ENCODE results near the gene SPATA24. TPM values are rescaled to one million over a fixed set of nuclear protein-coding genes. Genes with fewer than 3 reads are reported as not detected.

SPATA24 gene
- total and polyA plus RNA-seq, 2 of the 8 experiments (the other 6 are each of a cell fraction or from before 2014, with no cell fraction given), result 5.8 to 9.4 TPM

GRCh38 chr5:139410121-139410992, 6.5 kb upstream of the SPATA24 start:
- CTCF ChIA-PET (ENCODE audit: partially characterized antibody), result interaction anchor here (0.6 to 8.2 kb wide), 8 partner anchors 8 to 141 kb away, joined by 3 to 69 read pairs (median 4); no protein-coding TSS in a partner anchor
- Histone ChIP-seq H3K4ac (replicated peaks; ENCODE audit: insufficient read length, low read depth, low read length) (no peak overlapping the region), H3K4me3 (ENCODE audit: extremely low read depth in 1 of 4, insufficient read depth in 2 of 4, low read depth in 3 of 4, low read length in 4 of 4) (no peak overlapping the region), H2BK5ac (ENCODE audit: low read depth, low read length) (no peak overlapping the region), H3K56ac (replicated peaks; ENCODE audit: insufficient read length, low read depth, low read length) (no peak overlapping the region), H3K79me2 (ENCODE audit: control insufficient read depth in 1 of 2, insufficient read depth in 2 of 2, low read length in 2 of 2) (no peaks in the 10 kb centered on the region), H3K9me3 (ENCODE audit: insufficient read depth in 2 of 2, low read depth in 1 of 2, low read length in 1 of 2) (no peaks in the 10 kb centered on the region), H3K27me3 (replicated peaks in 1 of 4; ENCODE audit: control insufficient read depth in 3 of 4, extremely low read depth in 1 of 4, insufficient read depth in 3 of 4, low read length in 3 of 4) (0 out of 7 replicates have a peak, but pooled peaks cover 0 to 4% (median 0%) of the 10 kb centered on the region in 4 experiments), H2AFZ (ENCODE audit: low read length) (no peak overlapping the region), H3K4me1 (replicated peaks in 1 of 4; ENCODE audit: control insufficient read depth in 3 of 4, insufficient read depth in 4 of 4, low read length in 3 of 4) (no peaks in the 10 kb centered on the region), H3K14ac (ENCODE audit: insufficient read length) (no peak overlapping the region), H2AK5ac (ENCODE audit: low read depth, low read length) (no peak overlapping the region), H4K8ac (ENCODE audit: extremely low read depth, insufficient read depth, low read length) (no peak overlapping the region), H3K9ac (replicated peaks in 1 of 4; ENCODE audit: extremely low read depth in 1 of 4, low read depth in 3 of 4, low read length in 3 of 4) (no peak overlapping the region), H4K5ac (ENCODE audit: insufficient read length, low read depth, low read length) (no peak overlapping the region), H4K91ac (replicated peaks; ENCODE audit: insufficient read length, low read length) (no peak overlapping the region), H3K79me1 (ENCODE audit: low read depth, low read length) (no peaks in the 10 kb centered on the region), H2BK15ac (ENCODE audit: low read length) (no peak overlapping the region), H2BK120ac (replicated peaks; ENCODE audit: low read depth, low read length) (no peak overlapping the region), H3K4me2 (ENCODE audit: insufficient read depth in 1 of 2, low read depth in 2 of 2, low read length in 2 of 2) (no peak overlapping the region), H3K23ac (ENCODE audit: insufficient read length) (no peak overlapping the region), H3K23me2 (ENCODE audit: low read depth, low read length) (no peaks in the 10 kb centered on the region), H2BK20ac (ENCODE audit: low read length) (no peak overlapping the region), H4K20me1 (replicated peaks in 1 of 2; ENCODE audit: control insufficient read depth in 1 of 2, insufficient read depth in 2 of 2, low read length in 2 of 2) (no peaks in the 10 kb centered on the region), H3K18ac (ENCODE audit: extremely low read depth, low read length) (no peak overlapping the region), H3K27ac (ENCODE audit: low read depth, low read length) (no peak overlapping the region), H2BK12ac (ENCODE audit: low read depth, low read length) (no peak overlapping the region), H3K36me3 (ENCODE audit: control insufficient read depth in 2 of 4, insufficient read depth in 4 of 4, low read length in 3 of 4) (peaks cover 0 to 11% (median 3%) of the 10 kb centered on the region in 4 experiments; a peak in 4 of 8 replicates)
- POLR2A ChIA-PET (ENCODE audit: partially characterized antibody), result interaction anchor here (0.8 to 1.5 kb wide), 10 partner anchors 9 to 151 kb away, joined by 3 to 6 read pairs (median 4); partner anchors contain the start of genes DNAJC18, ECSCR, PROB1 and UBE2D2
- no peak for DNase-seq (ENCODE audit: low read depth in 1 of 2, low spot score in 2 of 2)
- 76% methylated on average over 6 of the region's 6 CpGs; no CpG with 5 or more reads in 1 of the 2 experiments for WGBS, 2 experiments (ENCODE audit: extremely low coverage in 1 of 2, insufficient coverage in 1 of 2, insufficient read length in 1 of 2, insufficient replicate concordance in 2 of 2, low coverage in 1 of 2, low lambda C conversion rate in 2 of 2, missing lambda C conversion rate in 1 of 2)
- FAIRE-seq, result no peak
- TF ChIP-seq SIX5 (IDR thresholded peaks at IDR 0.05; ENCODE audit: low read depth, low read length) (no peak), CTBP2 (IDR thresholded peaks at IDR 0.05; ENCODE audit: borderline replicate concordance, insufficient read depth, insufficient read length, low read length) (no peak), CHD1 (IDR thresholded peaks at IDR 0.05; ENCODE audit: low read depth, low read length) (no peak), RFX5 (IDR thresholded peaks at IDR 0.05; ENCODE audit: borderline replicate concordance, low read depth, low read length) (no peak), SP4 (IDR thresholded peaks at IDR 0.05; ENCODE audit: low read length) (no peak), USF2 (IDR thresholded peaks at IDR 0.05; ENCODE audit: low read length) (no peak), HDAC2 (IDR thresholded peaks at IDR 0.05; ENCODE audit: borderline replicate concordance in 1 of 2, low read depth in 2 of 2, low read length in 2 of 2) (no peak), FOSL1 (IDR thresholded peaks at IDR 0.05; ENCODE audit: insufficient read depth, low read depth, low read length) (no peak)

All from H1 (cell line).